Measurements from ENCODE around the gene AARS2. TPM values are rescaled to one million over a fixed set of nuclear protein-coding genes. Genes with fewer than 3 reads are reported as not detected.

The AARS2 gene
- total and polyA plus RNA-seq, 4 donors: 1.9 to 9.6 (median 6.9) TPM

GRCh38 chr6:44332585-44332984 lies 19.4 kb upstream of the AARS2 start:
- H3K27ac ChIP-seq (ENCODE audit: low read depth in 1 of 2, low read length in 2 of 2): no peak overlapping the region
- no peaks in the 10 kb centered on the region for H3K36me3 ChIP-seq (ENCODE audit: control insufficient read depth in 4 of 4, insufficient read depth in 3 of 4, low read depth in 1 of 4, low read length in 3 of 4)
- H3K9me3 ChIP-seq (ENCODE audit: control insufficient read depth in 4 of 4, low read length in 3 of 4): no peaks in the 10 kb centered on the region
- no peak overlapping the region for H3K4me3 ChIP-seq (ENCODE audit: low read depth in 1 of 3, low read length in 3 of 3)
- no peaks in the 10 kb centered on the region for H3K4me1 ChIP-seq (ENCODE audit: control insufficient read depth in 4 of 4, insufficient read depth in 4 of 4, low read length in 3 of 4)
- H3K9ac ChIP-seq (ENCODE audit: low read depth in 1 of 2, low read length in 2 of 2): no peak overlapping the region
- H3K27me3 ChIP-seq (ENCODE audit: control insufficient read depth in 4 of 4, insufficient read depth in 4 of 4, low read length in 3 of 4): no peaks in the 10 kb centered on the region
- DNase-seq (ENCODE audit: low spot score): no peak
- WGBS: 74% methylated on average over 7 of the region's 7 CpGs
- TF ChIP-seq HNF4G (IDR thresholded peaks at IDR 0.05) (no peak), CTCF (IDR thresholded peaks at IDR 0.05; ENCODE audit: low read depth, low read length, missing input control) (no peak), FOXA1 (IDR thresholded peaks at IDR 0.05) (no peak), TAF1 (conservative IDR thresholded peaks at IDR 0.05) (no peak), FOXA2 (IDR thresholded peaks at IDR 0.05) (no peak), YY1 (IDR thresholded peaks at IDR 0.05) (no peak), RXRA (IDR thresholded peaks at IDR 0.05) (no peak), GABPA (IDR thresholded peaks at IDR 0.05 in 1 of 2, conservative IDR thresholded peaks at IDR 0.05 in 1 of 2) (no peak), NR2F2 (IDR thresholded peaks at IDR 0.05) (no peak), MAX (IDR thresholded peaks at IDR 0.05) (no peak), REST (IDR thresholded peaks at IDR 0.05) (no peak), JUND (IDR thresholded peaks at IDR 0.05) (no peak), EGR1 (IDR thresholded peaks at IDR 0.05; ENCODE audit: low read depth in 2 of 2) (no peak), HNF4A (conservative IDR thresholded peaks at IDR 0.05) (no peak)
- TF ChIP-seq, protein P1, sequence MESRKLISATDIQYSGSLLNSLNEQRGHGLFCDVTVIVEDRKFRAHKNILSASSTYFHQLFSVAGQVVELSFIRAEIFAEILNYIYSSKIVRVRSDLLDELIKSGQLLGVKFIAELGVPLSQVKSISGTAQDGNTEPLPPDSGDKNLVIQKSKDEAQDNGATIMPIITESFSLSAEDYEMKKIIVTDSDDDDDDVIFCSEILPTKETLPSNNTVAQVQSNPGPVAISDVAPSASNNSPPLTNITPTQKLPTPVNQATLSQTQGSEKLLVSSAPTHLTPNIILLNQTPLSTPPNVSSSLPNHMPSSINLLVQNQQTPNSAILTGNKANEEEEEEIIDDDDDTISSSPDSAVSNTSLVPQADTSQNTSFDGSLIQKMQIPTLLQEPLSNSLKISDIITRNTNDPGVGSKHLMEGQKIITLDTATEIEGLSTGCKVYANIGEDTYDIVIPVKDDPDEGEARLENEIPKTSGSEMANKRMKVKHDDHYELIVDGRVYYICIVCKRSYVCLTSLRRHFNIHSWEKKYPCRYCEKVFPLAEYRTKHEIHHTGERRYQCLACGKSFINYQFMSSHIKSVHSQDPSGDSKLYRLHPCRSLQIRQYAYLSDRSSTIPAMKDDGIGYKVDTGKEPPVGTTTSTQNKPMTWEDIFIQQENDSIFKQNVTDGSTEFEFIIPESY (IDR thresholded peaks at IDR 0.05): no peak
- TF ChIP-seq, protein P2, sequence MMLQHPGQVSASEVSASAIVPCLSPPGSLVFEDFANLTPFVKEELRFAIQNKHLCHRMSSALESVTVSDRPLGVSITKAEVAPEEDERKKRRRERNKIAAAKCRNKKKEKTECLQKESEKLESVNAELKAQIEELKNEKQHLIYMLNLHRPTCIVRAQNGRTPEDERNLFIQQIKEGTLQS (IDR thresholded peaks at IDR 0.05): no peak

DNA sequence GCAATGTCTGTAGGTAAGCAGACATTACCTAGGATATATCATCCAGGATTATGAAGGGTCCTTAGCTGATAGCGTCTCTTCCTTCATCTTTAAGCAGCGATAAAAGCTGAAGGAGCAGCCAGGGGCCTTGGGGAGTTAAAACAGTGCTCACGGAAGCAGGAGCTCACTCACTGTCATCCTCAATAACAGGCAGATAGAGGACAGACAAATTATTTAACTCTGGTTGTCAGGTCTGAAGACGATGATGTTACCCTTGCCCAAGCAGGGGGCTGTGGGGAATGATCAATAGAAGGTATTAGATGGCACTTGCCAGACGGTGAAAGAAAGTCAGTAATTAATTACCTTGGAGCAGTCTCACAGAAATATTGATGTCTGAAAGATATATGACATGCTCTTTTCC lies 16.7 kb upstream of the AARS2 start:
- Histone ChIP-seq H3K9me3 (ENCODE audit: control insufficient read depth in 4 of 4, low read length in 3 of 4) (no peaks in the 10 kb centered on the region), H3K9ac (ENCODE audit: low read depth in 1 of 2, low read length in 2 of 2) (no peak overlapping the region), H3K27me3 (ENCODE audit: control insufficient read depth in 4 of 4, insufficient read depth in 4 of 4, low read length in 3 of 4) (no peaks in the 10 kb centered on the region), H3K4me1 (ENCODE audit: control insufficient read depth in 4 of 4, insufficient read depth in 4 of 4, low read length in 3 of 4) (no peaks in the 10 kb centered on the region), H3K36me3 (ENCODE audit: control insufficient read depth in 4 of 4, insufficient read depth in 3 of 4, low read depth in 1 of 4, low read length in 3 of 4) (no peaks in the 10 kb centered on the region), H3K4me3 (ENCODE audit: low read depth in 1 of 3, low read length in 3 of 3) (no peak overlapping the region), H3K27ac (ENCODE audit: low read depth in 1 of 2, low read length in 2 of 2) (no peak overlapping the region)
- DNase-seq (ENCODE audit: low spot score): no peak
- 70% methylated on average over 5 of the region's 5 CpGs for WGBS
- TF ChIP-seq MAX (IDR thresholded peaks at IDR 0.05): no peak
- no peak for TF ChIP-seq HNF4G (IDR thresholded peaks at IDR 0.05)
- TF ChIP-seq JUND (IDR thresholded peaks at IDR 0.05): no peak
- no peak for TF ChIP-seq RAD21 (IDR thresholded peaks at IDR 0.05)
- no peak for TF ChIP-seq FOXA2 (IDR thresholded peaks at IDR 0.05)
- no peak for TF ChIP-seq EGR1 (IDR thresholded peaks at IDR 0.05; ENCODE audit: low read depth in 2 of 2)
- TF ChIP-seq FOXA1 (IDR thresholded peaks at IDR 0.05): no peak
- TF ChIP-seq RXRA (IDR thresholded peaks at IDR 0.05): no peak
- TF ChIP-seq YY1 (IDR thresholded peaks at IDR 0.05): no peak
- no peak for TF ChIP-seq TAF1 (conservative IDR thresholded peaks at IDR 0.05)
- TF ChIP-seq GABPA (IDR thresholded peaks at IDR 0.05 in 1 of 2, conservative IDR thresholded peaks at IDR 0.05 in 1 of 2): no peak
- TF ChIP-seq SP1 (IDR thresholded peaks at IDR 0.05): no peak
- TF ChIP-seq, protein P2 (IDR thresholded peaks at IDR 0.05): no peak
- no peak for TF ChIP-seq HNF4A (conservative IDR thresholded peaks at IDR 0.05)
- no peak for TF ChIP-seq CTCF (IDR thresholded peaks at IDR 0.05; ENCODE audit: low read depth, low read length, missing input control)
